Stimulated activated CD8-positive, alpha-beta memory T cell treated with anti-CD3 and anti-CD28 coated beads, Interleukin-7, amount 100 ng/mL, for 48 hours (primary cell): ENCODE results near the gene TTLL5.
"Not testable (repeated sequence)": the region's sequence is repeated elsewhere in the genome, so short reads cannot be mapped to it uniquely, and the experiment has no call there.

Experiments used
- DNase-seq, 2 donors: peaks; one replicate each; pipeline ENCODE4 v3.0.0-alpha.2; 2020; ENCODE audit warnings: low read depth in 1 of 2; ENCODE audit errors: extremely low read depth in 1 of 2

Gene TTLL5

GRCh38 chr14:75906228-75906627 lies 245.2 kb downstream of the TTLL5 start:
- no peak for DNase-seq

- DNase-seq: peak in 1 of 2 donors; percentile 31
These were observed 245.7 kb downstream of the TTLL5 start for GRCh38 chr14:75906680-75907280.

- no peak for DNase-seq
These were observed 246.8 kb downstream of the TTLL5 start for GRCh38 chr14:75907756-75908359.

- no peak for DNase-seq
These were observed 248.6 kb downstream of the TTLL5 start for GRCh38 chr14:75909630-75910029.

- DNase-seq: no peak
These were observed 249.0 kb downstream of the TTLL5 start for GRCh38 chr14:75910048-75910447.

DNA sequence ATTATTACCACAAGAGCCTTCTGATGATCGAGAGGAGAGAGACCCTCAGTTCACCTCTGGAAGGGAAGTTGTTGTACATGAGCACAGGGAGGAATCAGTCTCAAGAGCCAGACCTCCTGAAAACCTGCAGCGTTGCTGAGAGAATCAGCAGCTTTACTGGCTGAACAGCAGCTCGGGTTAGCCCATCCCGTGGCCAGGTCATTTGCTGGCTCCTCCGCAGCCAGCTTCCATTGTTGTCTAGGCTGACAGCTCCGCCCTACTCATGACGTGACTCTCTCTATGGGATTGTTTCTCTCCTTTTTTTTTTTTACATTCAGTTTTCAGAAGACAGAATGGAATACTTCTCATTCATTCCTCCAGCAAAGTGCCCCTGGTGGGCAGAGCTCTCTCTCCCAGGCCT lies 250.8 kb downstream of the TTLL5 start:
- no peak for DNase-seq

DNA sequence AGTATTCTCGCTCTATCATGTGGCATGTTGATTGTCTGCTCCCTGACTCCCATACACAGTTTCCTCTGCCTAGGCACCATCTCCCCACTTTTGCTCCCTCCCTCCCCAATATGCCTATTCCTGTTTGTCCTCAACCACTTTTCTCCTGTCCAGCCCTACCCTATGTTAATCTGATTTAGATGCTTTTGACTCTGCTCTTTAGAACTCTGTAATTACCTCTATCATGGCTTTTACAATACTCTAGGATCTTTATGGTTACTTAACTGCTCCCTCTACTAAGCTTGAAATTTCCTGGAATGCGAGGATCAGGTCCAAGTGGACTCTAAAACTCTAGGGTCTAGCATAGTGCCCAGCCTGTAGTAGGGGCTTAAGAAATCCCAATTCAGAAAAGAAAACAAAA lies 252.1 kb downstream of the TTLL5 start:
- no peak for DNase-seq

GRCh38 chr14:75915045-75915444 lies 254.0 kb downstream of the TTLL5 start:
- DNase-seq: no peak

GRCh38 chr14:75917322-75917945 lies 256.4 kb downstream of the TTLL5 start:
- DNase-seq: no peak

DNA sequence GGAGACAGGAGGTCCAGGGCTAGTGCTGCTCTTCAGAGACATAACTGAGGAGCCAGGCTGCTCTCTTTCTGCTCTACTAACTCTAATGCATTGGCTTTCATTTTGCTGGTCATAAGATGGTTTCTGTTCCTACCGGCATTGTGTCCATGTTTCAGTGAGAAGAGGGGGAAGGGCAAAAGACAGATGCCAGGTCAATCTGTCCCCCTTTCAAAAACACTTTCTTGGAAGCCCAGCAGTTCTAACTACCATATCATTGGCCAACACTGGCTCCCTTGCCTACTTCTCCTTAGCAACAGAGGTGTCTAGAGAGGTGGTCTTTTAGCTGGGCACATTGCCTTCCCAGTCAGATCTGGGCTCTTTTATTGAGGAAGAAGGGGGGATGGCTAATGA lies 256.9 kb downstream of the TTLL5 start:
- no peak for DNase-seq

DNA sequence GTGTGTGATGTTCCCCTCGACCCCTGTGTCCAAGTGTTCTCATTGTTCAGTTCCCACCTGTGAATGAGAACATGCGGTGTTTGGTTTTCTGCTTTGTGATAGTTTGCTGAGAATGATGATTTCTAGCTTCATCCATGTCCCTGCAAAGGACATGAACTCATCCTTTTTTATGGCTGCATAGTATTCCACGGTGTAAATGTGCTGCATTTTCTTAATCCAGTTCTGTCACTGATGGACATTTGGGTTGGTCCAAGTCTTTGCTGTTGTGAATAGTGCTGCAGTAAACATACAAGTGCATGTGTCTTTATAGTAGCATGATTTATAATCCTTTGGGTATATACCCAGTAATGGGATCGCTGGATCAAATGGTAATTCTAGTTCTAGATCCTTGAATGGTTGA lies 259.4 kb downstream of the TTLL5 start:
- DNase-seq: not testable (repeated sequence)

DNA sequence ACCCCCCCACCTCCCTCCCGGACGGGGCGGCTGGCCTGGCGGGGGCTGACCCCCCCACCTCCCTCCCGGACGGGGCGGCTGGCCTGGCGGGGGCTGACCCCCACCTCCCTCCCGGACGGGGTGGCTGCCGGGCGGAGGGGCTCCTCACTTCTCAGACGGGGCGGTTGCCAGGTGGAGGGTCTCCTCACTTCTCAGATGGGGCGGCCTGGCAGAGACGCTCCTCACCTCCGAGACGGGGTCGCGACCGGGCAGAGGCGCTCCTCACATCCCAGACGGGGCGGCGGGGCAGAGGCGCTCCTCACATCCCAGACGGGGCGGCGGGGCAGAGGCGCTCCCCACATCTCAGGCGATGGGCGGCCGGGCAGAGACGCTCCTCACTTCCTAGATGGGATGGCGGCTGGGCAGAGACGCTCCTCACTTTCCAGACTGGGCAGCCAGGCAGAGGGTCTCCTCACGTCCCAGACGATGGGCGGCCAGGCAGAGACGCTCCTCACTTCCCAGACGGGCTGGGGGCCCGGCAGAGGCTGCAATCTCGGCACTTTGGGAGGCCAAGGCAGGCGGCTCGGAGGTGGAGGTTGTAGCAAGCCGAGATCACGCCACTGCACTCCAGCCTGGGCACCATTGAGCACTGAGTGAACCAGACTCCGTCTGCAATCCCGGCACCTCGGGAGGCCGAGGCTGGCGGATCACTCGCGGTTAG lies 264.2 kb downstream of the TTLL5 start:
- DNase-seq: not testable (repeated sequence)

DNA sequence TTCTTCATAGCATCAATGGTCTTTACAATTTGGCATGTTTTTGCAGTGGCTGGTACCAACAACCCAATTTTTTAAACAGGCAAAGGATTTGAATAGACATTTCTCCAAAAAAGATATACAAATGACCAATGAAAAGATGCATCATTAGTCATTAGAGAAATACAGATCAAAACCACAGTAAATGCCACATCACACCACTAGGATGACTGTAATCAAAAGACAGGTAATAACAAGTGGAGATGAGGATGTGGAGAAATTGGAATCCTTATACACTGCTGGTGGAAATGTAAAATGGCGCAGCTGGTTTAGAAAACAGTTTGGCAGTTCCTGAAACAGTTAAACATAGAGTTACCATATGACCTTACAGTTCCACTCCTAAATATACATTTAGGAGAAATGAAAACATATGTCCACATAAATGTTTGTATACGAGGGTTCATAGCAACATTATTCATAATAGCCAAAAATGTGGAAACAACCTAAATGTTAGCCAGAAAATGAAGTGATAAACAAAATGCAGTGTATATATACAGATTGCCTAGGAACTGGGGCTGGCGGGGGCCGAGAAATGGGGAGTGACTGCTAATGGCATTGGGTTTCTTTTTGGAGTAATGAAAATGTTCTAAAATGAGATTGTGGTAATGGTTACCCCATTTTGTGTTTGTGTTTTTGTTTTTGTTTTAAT lies 265.5 kb downstream of the TTLL5 start:
- DNase-seq: no peak

DNA sequence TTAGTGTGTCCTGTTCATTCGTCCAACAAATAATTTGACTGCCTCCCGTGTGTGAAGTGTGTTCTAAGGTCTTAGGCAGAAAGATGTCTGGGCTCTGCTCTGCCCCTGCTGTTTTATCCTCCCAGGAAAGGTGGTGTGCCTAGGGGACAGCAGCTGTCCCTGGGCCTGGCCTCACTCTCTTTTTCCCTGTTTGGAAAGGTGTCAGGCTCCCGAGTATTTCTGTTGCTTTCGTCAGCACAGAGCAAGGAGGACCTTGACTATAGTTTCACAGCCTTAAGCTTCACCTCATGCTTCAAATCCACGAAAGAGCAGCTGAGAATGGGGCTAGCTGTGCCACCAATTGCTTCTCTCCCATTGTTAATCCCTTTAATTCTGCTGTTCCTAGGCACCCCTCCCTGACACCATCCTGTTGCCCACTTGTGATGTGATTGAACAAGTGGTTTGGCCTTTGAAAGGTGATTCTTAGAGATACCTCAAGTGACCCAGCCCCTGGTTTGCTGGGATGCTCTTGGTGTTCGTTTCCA lies 266.6 kb downstream of the TTLL5 start:
- no peak for DNase-seq

DNA sequence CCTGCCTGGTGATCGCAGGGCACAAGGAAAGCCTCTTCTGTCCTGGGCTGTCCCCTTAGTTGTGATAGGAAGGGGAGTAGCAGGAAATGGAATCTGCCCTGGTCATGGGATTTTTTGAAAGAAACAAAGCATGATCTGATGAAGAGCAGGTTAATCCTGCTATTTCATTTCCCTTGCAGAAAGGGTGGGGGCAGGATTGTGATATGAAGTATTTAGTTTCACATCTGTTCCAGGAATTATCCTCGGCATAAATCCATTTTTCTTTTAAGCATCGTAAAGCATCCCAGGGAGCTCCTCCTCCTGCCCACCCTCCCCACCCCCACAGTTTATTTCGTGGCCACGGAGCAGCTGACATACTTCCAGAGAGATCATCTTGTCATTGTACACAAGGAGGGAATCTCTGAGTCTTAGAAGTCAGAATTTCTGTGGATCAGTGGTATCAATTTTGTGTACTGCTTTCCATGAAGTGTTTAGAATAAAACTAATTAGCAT lies 267.7 kb downstream of the TTLL5 start:
- no peak for DNase-seq

DNA sequence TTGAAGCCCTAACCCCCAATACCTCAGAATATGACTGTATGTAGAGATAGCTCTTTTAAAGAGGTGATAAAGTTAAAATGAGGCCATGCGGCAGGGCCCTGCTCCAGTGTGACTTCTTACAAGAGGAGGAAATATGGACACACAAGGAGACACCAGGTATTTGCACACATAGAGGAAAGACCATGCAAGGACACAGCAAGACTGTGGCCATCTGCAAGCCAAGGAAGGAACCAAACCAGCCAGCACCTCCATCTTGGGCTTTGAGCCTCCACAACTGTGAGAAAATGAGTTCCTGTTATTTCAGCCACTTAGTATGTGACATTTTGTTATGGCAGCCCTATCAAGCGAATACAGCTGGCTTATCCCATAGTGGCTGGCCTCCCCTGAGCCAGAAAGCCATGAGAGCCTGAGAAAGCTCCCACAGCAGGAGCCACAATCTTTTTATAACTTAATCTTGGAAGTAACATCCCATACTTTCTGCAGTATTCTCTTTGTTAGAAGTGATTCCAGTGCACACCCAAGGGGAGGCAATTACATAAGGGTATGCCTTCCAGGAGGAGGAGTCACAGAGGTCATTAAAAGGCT lies 272.8 kb downstream of the TTLL5 start:
- DNase-seq: no peak

DNA sequence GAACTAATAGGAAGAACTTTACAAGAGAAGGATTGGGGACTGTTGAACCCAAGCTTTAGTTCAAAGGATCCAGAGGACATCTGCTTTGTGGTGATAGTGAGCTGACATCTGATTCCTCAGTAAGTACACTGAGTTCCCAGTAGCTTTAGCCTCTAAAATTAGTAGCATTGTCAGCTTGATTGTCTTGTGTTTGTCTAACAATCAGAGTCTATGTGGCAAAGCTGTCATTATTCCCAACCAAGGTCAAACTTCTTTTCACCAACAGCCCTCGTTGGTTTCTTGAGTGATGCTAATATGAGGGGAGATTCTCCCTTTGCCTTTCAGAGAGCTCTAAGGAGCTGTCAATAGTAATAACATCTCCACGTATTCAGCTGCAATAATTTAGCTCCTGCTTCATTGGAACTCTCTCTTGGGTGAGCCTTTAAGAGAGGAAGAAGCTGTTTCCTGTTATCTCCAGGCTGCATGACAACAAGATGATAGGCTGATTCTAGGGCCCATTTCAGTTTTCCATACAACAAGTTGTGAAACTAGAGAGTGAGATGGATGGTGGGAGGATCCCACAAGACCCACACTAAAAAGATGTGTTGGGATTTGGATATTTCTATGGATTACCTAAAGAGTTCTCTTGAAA lies 274.1 kb downstream of the TTLL5 start:
- DNase-seq: no peak

DNA sequence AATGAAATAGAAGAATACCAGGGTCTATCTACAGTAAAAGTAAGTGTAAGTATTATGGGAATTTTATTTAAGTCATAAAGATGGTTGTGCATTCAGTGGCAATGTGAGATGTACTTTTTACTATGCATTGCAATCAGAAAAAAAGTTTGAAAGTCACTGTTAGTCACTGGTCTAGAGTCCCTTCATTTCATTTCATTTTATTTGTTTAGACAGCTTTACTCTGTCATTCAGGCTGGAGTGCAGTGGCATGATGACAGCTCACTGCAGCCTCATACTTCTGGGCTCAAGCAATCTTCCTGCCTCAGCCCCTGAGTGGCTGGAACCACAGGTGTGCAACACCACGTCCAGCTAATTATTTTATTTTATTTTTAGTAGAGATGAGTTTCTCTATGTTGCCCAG lies 278.2 kb downstream of the TTLL5 start:
- no peak for DNase-seq

GRCh38 chr14:75941030-75941429 lies 280.0 kb downstream of the TTLL5 start:
- no peak for DNase-seq

- DNase-seq: no peak
These were observed 283.7 kb downstream of the TTLL5 start for GRCh38 chr14:75944607-75945241.
